Measurements from ENCODE around the gene IL18BP.

IL18BP gene

GRCh38 chr11:71998649-71999310, at the start of gene IL18BP:
Gene IL18BP (plus strand): TSS chr11:71998909. CDS start chr11:71999985, 1,076 bp downstream.
- DNase-seq: peak; percentile 57

DNA sequence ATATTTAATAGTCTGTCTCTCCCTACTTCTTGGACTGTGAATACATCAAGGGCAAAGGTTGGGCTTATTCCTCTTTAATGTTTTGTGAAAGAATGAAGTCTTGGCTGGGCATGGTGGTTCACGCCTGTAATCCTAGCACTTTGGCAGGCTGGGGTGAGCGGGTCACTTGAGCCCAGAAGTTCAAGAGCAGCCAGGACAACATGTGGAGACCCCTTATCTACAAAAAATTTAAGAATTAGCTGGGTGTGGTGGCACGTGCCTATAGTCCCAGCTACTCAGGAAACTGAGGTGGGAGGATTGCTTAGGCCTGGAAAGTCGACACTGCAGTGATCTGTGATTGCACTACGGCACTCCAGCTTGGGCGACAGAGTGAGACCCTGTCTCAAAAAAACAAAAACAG, 49.7 kb upstream of the IL18BP start:
- no peak for DNase-seq

DNA sequence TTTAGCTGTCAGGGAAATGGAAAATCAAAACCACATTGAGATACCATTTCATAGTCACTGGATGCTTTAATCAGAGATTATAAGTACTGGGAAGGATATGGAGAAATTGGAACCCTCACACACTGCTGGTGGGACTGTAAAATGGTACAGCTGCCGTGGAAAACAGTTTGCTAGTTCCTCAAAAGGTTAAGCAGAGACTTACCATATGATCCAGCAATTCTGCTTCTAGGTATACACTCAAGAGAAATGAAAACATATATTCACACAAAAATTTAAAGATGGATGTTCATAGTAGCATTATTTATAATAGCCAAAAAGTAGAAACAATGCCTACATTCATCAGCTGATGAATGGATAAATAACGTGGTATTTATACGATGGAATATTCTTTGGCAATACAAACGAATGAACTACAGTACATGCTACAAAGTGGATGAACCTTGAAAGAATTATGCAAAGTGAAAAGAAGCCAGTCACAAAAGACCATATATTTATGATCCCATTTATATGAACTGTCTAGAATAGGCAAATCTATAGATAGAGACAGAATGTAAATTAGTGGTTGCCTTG, 46.9 kb upstream of the IL18BP start:
- no peak for DNase-seq

DNA sequence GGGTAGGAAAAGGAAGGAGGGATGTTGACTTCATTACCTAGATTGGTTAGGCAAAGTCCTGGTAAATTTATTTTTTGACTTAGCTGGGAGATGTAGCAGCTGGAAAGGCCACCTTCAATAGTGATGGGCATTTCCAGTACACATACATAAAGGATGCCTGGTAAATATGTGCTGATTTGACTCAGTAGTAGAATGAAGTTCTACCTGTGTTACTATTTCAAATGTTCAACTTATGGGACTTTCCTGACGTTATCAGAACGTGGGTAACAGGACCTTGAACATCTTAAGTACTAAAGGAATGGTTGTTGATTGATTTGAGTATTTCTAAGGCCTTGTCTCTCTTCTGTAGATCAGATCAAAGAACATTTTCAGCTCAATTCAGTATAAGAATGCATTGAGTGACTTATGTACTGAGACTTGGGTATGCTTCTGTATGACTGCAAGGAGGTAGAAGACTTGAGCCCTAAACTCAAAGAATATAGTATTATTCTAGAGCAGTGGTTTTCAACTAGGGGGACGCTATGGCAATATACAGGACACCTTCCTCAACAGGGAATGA, 42.7 kb upstream of the IL18BP start:
- no peak for DNase-seq

DNA sequence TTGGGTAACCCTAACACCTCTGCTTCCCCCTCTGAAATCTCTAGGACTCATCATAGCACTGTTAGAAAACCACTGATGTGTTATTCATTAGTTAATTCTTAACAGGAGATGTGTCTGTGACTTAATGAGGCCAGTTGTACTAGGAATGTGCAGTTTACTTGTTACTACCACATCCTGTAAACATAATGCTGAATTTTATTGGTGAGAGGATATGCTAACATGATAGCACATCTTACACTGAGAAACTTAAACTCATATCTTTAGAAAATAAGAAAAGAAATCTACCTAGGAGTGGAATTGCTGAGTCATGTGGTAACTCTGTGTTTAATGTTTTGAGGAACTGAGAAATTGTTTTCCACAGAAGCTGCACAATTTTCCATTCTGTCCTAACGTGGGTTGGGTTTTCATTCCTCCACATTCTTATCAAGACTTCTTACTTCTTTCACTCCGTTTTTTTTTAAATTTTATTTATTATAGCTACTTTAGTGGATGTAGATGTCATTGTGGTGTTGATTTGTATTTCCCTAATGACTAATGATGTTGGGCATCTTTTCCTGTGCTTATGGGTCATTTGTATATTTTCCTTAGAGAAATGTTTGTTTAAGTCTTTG, 36.2 kb upstream of the IL18BP start:
- DNase-seq: no peak

- DNase-seq: no peak
Observed at GRCh38 chr11:71963468-71963867, 35.2 kb upstream of the IL18BP start.

DNA sequence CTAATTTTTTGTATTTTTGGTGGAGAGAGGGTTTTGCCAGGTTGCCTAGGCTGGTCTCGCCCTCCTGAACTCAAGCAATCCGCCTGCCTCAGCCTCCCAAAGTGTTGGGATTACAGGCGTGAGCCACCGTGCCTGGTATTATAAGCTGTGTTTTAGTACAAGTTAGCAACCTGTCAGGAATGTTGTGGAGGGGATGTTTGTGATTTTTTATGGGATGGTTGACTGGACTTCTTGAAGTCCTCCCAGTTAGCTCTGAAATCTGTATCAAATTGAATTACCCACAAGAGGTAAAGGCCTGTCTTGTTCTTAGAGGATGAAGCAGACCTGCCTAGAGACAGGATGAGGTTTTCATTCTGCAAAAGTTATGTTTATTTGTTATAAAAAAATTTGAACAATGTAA, 34.1 kb upstream of the IL18BP start:
- DNase-seq: no peak

DNA sequence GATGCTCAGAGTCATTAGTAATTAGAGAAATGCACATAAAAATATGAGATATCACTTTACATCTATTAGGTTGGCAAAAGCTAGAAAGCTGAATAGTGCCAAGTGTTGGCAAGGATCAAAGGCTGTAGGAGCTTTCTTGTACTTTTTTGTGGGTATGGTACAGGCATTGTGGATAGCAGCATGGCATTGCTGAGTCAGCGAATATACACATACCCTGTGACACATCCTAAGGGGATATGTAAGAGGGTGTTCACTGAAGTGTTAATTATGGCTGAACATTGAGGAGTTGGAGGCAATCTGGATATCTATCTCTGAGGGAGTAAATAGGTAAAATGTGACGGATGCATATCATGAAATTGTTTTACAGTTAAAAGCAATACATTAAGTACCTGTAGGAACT, 27.0 kb upstream of the IL18BP start:
- no peak for DNase-seq

DNA sequence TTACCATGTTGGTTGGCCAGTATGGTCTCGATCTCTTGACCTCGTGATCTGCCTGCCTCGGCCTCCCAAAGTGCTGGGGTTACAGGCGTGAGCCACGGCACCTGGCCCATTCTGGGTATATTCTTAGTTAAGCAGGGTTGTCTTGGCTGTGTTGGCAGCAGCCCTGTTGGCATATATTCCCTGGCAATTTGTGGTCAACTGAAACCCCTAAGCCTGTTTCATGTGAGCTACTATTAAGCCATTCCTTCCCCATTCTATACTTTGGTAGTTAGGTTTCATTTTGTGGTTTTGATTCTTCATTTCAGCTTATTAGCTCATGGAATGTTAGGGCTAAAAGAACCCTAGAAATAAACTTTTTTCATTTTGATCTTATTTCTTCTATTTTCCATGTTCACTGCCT, 22.2 kb upstream of the IL18BP start:
- DNase-seq: no peak

- DNase-seq: no peak
Observed at GRCh38 chr11:71977090-71977489, 21.6 kb upstream of the IL18BP start.

DNA sequence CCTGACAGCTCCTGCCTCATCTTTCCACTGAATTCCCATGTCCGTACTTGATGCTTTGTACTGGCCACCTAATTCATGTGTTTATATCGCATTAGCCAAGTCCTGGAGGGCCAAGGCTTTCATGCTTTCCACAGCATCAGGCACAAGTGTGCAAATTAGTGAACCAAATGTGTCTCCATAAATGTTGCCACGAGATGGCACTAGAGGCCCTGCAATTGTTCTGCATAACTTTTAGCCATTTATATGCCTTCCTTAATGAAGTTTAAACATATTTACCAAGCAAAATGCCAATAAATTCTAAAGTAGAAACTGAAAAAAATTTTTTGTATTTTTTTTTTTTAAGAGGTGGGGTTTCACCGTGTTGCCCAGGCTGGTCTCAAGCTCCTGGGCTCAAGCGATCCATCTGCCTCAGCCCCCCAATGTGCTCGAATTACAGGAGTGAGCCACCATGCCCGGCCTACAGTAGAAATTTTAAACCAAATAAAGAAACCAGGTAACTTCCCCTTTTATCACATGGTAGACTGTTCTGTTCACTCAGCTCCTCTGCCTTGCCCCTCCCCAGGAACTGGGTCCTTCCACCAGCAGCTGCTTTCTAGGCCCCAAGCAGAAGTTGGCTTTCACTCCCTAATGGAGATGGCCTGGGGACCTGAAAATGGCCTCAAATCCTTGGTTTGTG, 20.8 kb upstream of the IL18BP start:
- DNase-seq: peak; percentile 50

GRCh38 chr11:71979094-71979493, 19.6 kb upstream of the IL18BP start:
- no peak for DNase-seq

GRCh38 chr11:71979602-71980001, 19.1 kb upstream of the IL18BP start:
- DNase-seq: no peak

DNA sequence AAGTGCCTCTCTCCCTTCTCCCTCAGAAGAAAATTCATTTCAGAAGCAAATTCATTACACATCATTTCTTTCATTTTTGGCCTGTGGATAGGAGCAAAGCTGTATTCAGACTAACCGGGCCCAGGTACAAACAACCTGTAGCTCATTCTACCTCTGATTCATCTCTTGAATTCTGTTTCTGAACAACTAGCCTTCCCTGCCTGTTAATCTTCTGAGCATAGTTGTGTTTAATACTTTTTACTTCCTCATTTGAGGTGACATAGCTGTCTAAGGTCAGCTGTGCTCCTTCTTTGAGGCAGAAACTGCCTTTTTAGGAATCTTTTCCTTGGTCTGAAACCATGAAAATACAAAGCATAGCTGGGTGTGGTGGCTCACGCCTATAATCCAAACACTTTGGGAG, 12.6 kb upstream of the IL18BP start:
- DNase-seq: no peak

DNA sequence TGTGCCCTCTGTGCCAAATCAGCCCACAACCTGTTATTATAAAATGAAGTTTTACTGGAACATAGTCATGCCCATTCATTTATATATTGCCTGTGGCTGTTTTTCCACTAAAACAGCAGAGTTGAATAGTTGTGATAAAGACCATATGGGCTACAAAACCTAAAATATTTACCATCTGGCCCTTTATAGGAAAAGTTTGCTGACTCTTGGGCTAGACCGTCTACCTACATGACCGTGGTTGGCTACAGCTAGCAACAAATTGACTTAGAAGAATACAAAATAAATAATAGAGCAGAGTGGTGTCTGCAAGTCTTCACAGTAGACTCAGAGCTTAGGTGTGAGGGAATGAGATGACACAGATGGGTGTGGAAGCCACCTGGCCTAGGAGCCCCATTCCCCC, 11.2 kb upstream of the IL18BP start:
- DNase-seq: no peak

DNA sequence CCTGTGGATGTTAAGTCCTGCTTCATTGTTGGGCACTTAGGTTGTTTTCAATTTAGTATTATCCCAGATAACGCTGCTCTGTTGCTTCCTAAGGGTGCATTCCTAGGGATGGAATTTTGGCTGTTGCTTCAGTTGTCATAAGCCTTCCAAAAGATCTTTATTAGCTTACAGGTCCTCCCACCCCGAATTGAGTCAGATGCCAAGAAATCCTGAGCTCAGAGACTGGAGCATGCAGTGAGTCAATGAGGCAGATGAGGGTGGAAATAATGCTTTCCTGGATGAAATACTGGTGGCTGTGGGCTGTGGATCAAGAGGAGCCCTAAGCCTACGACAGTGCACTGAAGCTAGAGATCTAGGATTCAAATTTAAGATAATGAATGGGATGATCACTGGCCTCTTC, 10.7 kb upstream of the IL18BP start:
- DNase-seq: no peak

GRCh38 chr11:71990701-71991100, 8.0 kb upstream of the IL18BP start:
- no peak for DNase-seq

DNA sequence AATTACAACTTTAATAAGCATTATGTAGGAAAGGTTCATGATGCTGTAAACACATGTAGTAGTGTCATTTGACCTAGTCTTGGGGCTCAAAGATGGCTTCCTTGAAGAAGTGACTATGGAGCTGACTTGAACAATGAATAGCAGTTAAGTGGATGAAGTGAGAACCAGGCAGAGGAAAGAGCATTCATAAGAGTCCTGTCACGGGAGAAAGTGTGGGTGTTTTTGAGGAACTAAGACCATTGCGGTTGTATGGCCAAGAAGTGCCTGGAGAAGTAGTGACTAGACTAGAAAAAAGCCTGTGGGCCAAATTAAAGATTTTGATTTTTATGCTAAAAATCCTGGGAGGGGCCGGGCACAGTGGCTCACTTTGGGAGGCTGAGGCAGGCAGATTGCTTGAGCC, 7.2 kb upstream of the IL18BP start:
- peak; percentile 69 for DNase-seq

- DNase-seq: no peak
Observed at GRCh38 chr11:71992136-71992730, 6.5 kb upstream of the IL18BP start.

GRCh38 chr11:71994786-71995185, 3.9 kb upstream of the IL18BP start:
- no peak for DNase-seq

DNA sequence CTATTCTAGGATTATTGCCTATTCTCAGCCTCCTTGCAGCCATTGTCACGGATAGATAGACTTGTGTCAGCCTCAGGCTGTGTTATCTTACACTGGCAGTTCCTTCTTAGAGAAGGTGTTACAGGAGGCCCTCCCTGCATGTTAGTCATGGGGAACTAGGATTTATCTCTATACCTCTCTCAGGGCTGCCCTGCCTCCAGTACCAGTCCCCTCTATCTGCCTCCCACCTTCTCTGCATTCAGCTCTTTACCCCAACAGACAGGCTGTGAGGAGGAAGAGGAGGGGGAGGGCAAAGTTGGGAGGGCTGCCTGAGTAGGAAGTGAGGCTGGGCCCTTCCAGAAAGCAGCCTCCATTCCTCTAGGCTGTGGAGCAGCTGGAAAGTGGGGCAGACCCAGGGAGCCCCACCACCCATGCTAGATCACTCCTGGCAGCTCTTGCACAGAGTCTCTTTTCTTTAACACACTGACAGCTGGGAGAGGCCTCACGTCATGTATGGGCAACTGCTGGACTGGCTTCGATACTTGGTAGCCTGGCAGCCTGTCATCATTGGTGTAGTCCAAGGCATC, 2.9 kb upstream of the IL18BP start:
- no peak for DNase-seq

DNA sequence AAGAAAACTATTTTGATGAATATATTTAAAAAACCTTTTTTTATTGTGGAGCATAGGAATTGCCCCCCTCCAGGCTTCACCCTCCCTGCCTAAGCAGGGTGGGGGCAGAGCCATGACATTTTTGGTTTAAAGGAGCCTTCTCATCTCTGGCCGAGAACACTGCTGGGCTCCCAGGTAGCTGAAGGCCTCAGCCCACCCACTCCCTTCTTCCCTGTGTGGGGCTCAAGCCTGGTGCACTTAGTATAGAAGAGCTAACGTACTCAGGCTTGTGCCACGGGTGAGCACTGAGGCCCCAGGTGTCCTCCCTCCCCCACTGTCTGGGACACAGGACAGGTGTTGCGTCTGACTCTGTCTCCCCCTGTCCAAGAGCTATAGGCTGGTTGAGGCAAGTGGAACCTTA, 2.2 kb upstream of the IL18BP start:
- no peak for DNase-seq

- no peak for DNase-seq
Observed at GRCh38 chr11:71996946-71997345, 1.8 kb upstream of the IL18BP start.

All from GDM1 (cell line).